T-helper 22 cell (primary cell): ENCODE data around the gene SLC7A9.
"Not testable (repeated sequence)": the region's sequence is repeated elsewhere in the genome, so short reads cannot be mapped to it uniquely, and the experiment has no call there.

ENCODE experiments used
- DNase-seq: peaks from one replicate; pipeline ENCODE4 v3.0.0-alpha.2; 2020; ENCODE audit warnings: low read depth

Gene SLC7A9

GRCh38 chr19:32789429-32789828 lies 80.1 kb downstream of the SLC7A9 start:
- no peak for DNase-seq

- not testable (repeated sequence) for DNase-seq
These were observed 81.7 kb downstream of the SLC7A9 start for GRCh38 chr19:32787895-32788294.

- DNase-seq, result not testable (repeated sequence)
These were observed 82.3 kb downstream of the SLC7A9 start for GRCh38 chr19:32787161-32787813.

- DNase-seq, result not testable (repeated sequence)
These were observed 87.5 kb downstream of the SLC7A9 start for GRCh38 chr19:32782089-32782488.

- DNase-seq, result no peak
These were observed 88.3 kb downstream of the SLC7A9 start for GRCh38 chr19:32781280-32781679.
